HCT116 (cell line): Measurements from ENCODE around the gene FAAP100. TPM values are rescaled to one million over a fixed set of nuclear protein-coding genes. Genes with fewer than 3 reads are reported as not detected.
A peak's percentile ranks its signal among the peaks of the same experiment; 100 is the strongest.

Experiments
- ATAC-seq: fragments of 200-7000 bp; cut with Tn5 transposase; 2 replicates; pipeline ENCODE4 v1.9.1; 2020; ENCODE audit warnings: mild to moderate bottlenecking, moderate library complexity
- BruUV-seq: library from RNA; stranded (reverse); fragments of 400-500 nt; replicated peaks from 2 replicates; lab custom pipeline; 2021; lab: Mats Ljungman, UMichigan
- CTCF ChIA-PET: fragments of 300-600 bp; sonication (Branson Sonifier 250); formaldehyde crosslinking; loops from one replicate; lab custom pipeline; 2021; ENCODE audit warnings: antibody characterized with exemption; lab: Charles Lee
- POLR2A ChIA-PET: fragments of 300-600, 350-600 bp; sonication (Branson Sonifier 250); formaldehyde crosslinking; loops from one replicate; lab custom pipeline; 2021; ENCODE audit warnings: antibody characterized with exemption; lab: Charles Lee
- RAD21 ChIA-PET, 2 experiments: fragments of 300-600 bp; sonication (Branson Sonifier 250); formaldehyde crosslinking; loops; one replicate each; lab custom pipeline; 2023; ENCODE audit warnings: low total read pairs in 2 of 2; ENCODE audit not compliant: uncharacterized antibody in 2 of 2, unreplicated experiment in 2 of 2, low non-redundant PET in 1 of 2; lab: Charles Lee
- DNase-seq: peaks from one replicate; pipeline ENCODE4 v3.0.0-alpha.2; 2010; ENCODE audit warnings: low read depth, low spot score
- H2AFZ ChIP-seq: fragments of 200-600 bp; shearing (Covaris generic), sonication (generic); 2 replicates; pipeline ENCODE4 v1.6.1; 2017; ENCODE audit warnings: low read depth, mixed run types, mixed read lengths, antibody characterized with exemption, low read length; ENCODE audit not compliant: poor library complexity, severe bottlenecking
- H3K27ac ChIP-seq: 2 replicates; pipeline ENCODE4 v1.5.1; 2012; ENCODE audit warnings: low read depth, low read length
- H3K27me3 ChIP-seq: fragments of 200-600 bp; sonication (generic); 2 replicates; pipeline ENCODE4 v1.6.1; 2016; ENCODE audit warnings: mixed run types, low read length, mixed read lengths; ENCODE audit not compliant: insufficient read depth
- H3K36me3 ChIP-seq, 2 experiments: fragments of 200-500 bp in 1 of 2; fragments of 200-600 bp in 1 of 2; sonication (Bioruptor generic) in 1 of 2; sonication (generic) in 1 of 2; 2 replicates each; pipeline versions ENCODE4 v1.5.1 to v1.6.1; 2014 to 2016; ENCODE audit warnings: low read length in 2 of 2, inconsistent platforms in 1 of 2, mixed read lengths in 1 of 2, mixed run types in 1 of 2; ENCODE audit not compliant: insufficient read depth in 2 of 2, control insufficient read depth in 1 of 2
- H3K4me1 ChIP-seq, 2 experiments: fragments of 200-600 bp in 1 of 2; sonication (generic) in 1 of 2; 2 replicates each; pipeline versions ENCODE4 v1.5.1 to v1.6.1; 2012 to 2017; ENCODE audit warnings: low read length in 2 of 2, inconsistent platforms in 1 of 2, mild to moderate bottlenecking in 1 of 2, mixed read lengths in 1 of 2, mixed run types in 1 of 2, moderate library complexity in 1 of 2; ENCODE audit not compliant: insufficient read depth in 2 of 2, control insufficient read depth in 1 of 2
- H3K4me2 ChIP-seq: fragments of 200-600 bp; sonication (generic); 2 replicates; pipeline ENCODE4 v1.6.1; 2017; ENCODE audit warnings: mixed run types, low read length, mixed read lengths
- H3K4me3 ChIP-seq, 2 experiments: fragments of 200-600 bp in 1 of 2; sonication (generic) in 1 of 2; replicated peaks in 1 of 2; 2 replicates each; pipeline ENCODE4 v1.5.1; 2011 to 2016; ENCODE audit warnings: low read length in 2 of 2, control low read depth in 1 of 2, low read depth in 1 of 2, mild to moderate bottlenecking in 1 of 2, mixed read lengths in 1 of 2, mixed run types in 1 of 2
- H3K79me2 ChIP-seq: fragments of 200-600 bp; sonication (generic); 2 replicates; pipeline ENCODE4 v1.6.1; 2017; ENCODE audit warnings: mild to moderate bottlenecking, mixed run types, low read length, moderate library complexity, mixed read lengths; ENCODE audit not compliant: insufficient read depth
- H3K9ac ChIP-seq: fragments of 200-600 bp; sonication (generic); 2 replicates; pipeline ENCODE4 v1.6.1; 2016; ENCODE audit warnings: low read length, mixed read lengths
- H3K9me2 ChIP-seq: fragments of 200-600 bp; sonication (generic), shearing (Covaris generic); 2 replicates; pipeline ENCODE4 v1.6.1; 2017; ENCODE audit warnings: mixed run types, mild to moderate bottlenecking, moderate library complexity; ENCODE audit not compliant: insufficient read depth
- H3K9me3 ChIP-seq, 2 experiments: fragments of 200-500 bp in 1 of 2; fragments of 200-600 bp in 1 of 2; sonication (Bioruptor generic) in 1 of 2; sonication (generic) in 1 of 2; 2 replicates each; pipeline ENCODE4 v1.6.1; 2014 to 2017; ENCODE audit warnings: low read length in 2 of 2, mixed read lengths in 2 of 2, inconsistent platforms in 1 of 2, low read depth in 1 of 2, mild to moderate bottlenecking in 1 of 2, mixed run types in 1 of 2, moderate library complexity in 1 of 2; ENCODE audit not compliant: control insufficient read depth in 1 of 2, insufficient read depth in 1 of 2
- H4K20me1 ChIP-seq: fragments of 200-600 bp; sonication (generic), shearing (Covaris generic); 2 replicates; pipeline ENCODE4 v1.6.1; 2017; ENCODE audit warnings: mixed run types, mild to moderate bottlenecking, moderate library complexity; ENCODE audit not compliant: insufficient read depth
- CBX3 ChIP-seq: IDR thresholded peaks from 2 replicates; pipeline ENCODE4 v1.6.1; 2012; ENCODE audit warnings: low read depth
- EGR1 ChIP-seq: IDR thresholded peaks from 2 replicates; pipeline ENCODE4 v1.6.1; 2012; ENCODE audit warnings: low read depth
- EZH2 ChIP-seq: fragments of 200-600 bp; sonication (generic); IDR thresholded peaks from 2 replicates; pipeline ENCODE4 v1.6.1; 2017; ENCODE audit warnings: antibody characterized with exemption, mixed run types
- EZH2phosphoT487 ChIP-seq: fragments of 200-600 bp; IDR thresholded peaks from 2 replicates; pipeline ENCODE4 v1.6.1; 2018; ENCODE audit warnings: antibody characterized with exemption, borderline replicate concordance
- FOSL1 ChIP-seq: IDR thresholded peaks from 2 replicates; pipeline ENCODE4 v1.6.1; 2012; ENCODE audit warnings: low read depth
- JUND ChIP-seq: IDR thresholded peaks from 2 replicates; pipeline ENCODE4 v1.6.1; 2012
- POLR2A ChIP-seq: IDR thresholded peaks from 2 replicates; pipeline ENCODE4 v1.7.0; 2011; ENCODE audit warnings: borderline replicate concordance; ENCODE audit not compliant: insufficient read depth, insufficient read length; ENCODE audit errors: extremely low read depth
- POLR2AphosphoS5 ChIP-seq: IDR thresholded peaks from 2 replicates; pipeline ENCODE4 v1.6.1; 2011; ENCODE audit warnings: mild to moderate bottlenecking, low read depth, low read length, moderate library complexity
- SIN3A ChIP-seq: IDR thresholded peaks from 2 replicates; pipeline ENCODE4 v1.6.1; 2012; ENCODE audit warnings: low read depth
- SP1 ChIP-seq: IDR thresholded peaks from 2 replicates; pipeline ENCODE4 v1.6.1; 2012; ENCODE audit warnings: low read depth
- SRF ChIP-seq: IDR thresholded peaks from 2 replicates; pipeline ENCODE4 v1.6.1; 2012; ENCODE audit warnings: low read depth
- YY1 ChIP-seq: IDR thresholded peaks from 2 replicates; pipeline ENCODE4 v1.6.1; 2011; ENCODE audit warnings: low read length, low read depth, moderate library complexity, mild to moderate bottlenecking; ENCODE audit not compliant: insufficient replicate concordance; ENCODE audit errors: extremely low read depth
- ZNF274 ChIP-seq: fragments of 200-500 bp; sonication (Bioruptor generic); IDR thresholded peaks from 2 replicates; pipeline ENCODE4 v1.6.1; 2014; ENCODE audit warnings: mild to moderate bottlenecking, low read depth, low read length, inconsistent platforms
- intact Hi-C: fragments of 100-400 bp; cut with micrococcal nuclease; formaldehyde crosslinking; loops from 2 replicates; pipeline ENCODE4 v1.10.0; 2022
- total RNA-seq: library from RNA; stranded (reverse); gene quantifications from one replicate; pipeline ENCODE4 v1.2.1, GENCODE V29; 2021; ENCODE audit not compliant: unreplicated experiment
- TF ChIP-seq, protein P1 (sequence below): IDR thresholded peaks from 2 replicates; pipeline ENCODE4 v1.6.1; 2011; ENCODE audit warnings: mild to moderate bottlenecking, low read length, moderate library complexity; ENCODE audit not compliant: insufficient replicate concordance; ENCODE audit errors: extremely low read depth
- TF ChIP-seq, protein P2 (sequence below): IDR thresholded peaks from 2 replicates; pipeline ENCODE4 v1.6.1; 2012

Gene FAAP100
- total RNA-seq, 1 experiment from 2014 or later: 53.4 TPM

- TF ChIP-seq EGR1 (no peak), ZNF274 (no peak), SRF (no peak), POLR2AphosphoS5 (no peak), JUND (no peak), CBX3 (no peak), SP1 (no peak), EZH2phosphoT487 (no peak), FOSL1 (no peak), SIN3A (no peak), EZH2 (no peak), YY1 (no peak), POLR2A (no peak)
- TF ChIP-seq, protein P1, sequence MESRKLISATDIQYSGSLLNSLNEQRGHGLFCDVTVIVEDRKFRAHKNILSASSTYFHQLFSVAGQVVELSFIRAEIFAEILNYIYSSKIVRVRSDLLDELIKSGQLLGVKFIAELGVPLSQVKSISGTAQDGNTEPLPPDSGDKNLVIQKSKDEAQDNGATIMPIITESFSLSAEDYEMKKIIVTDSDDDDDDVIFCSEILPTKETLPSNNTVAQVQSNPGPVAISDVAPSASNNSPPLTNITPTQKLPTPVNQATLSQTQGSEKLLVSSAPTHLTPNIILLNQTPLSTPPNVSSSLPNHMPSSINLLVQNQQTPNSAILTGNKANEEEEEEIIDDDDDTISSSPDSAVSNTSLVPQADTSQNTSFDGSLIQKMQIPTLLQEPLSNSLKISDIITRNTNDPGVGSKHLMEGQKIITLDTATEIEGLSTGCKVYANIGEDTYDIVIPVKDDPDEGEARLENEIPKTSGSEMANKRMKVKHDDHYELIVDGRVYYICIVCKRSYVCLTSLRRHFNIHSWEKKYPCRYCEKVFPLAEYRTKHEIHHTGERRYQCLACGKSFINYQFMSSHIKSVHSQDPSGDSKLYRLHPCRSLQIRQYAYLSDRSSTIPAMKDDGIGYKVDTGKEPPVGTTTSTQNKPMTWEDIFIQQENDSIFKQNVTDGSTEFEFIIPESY: no peak
- TF ChIP-seq, protein P2, sequence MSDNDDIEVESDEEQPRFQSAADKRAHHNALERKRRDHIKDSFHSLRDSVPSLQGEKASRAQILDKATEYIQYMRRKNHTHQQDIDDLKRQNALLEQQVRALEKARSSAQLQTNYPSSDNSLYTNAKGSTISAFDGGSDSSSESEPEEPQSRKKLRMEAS: no peak
- no peak overlapping the region for H3K4me2 ChIP-seq
- no peak overlapping the region for H3K4me3 ChIP-seq
- TSS peak; percentile 13 for BruUV-seq
- H2AFZ ChIP-seq: no peak overlapping the region
- H3K9ac ChIP-seq: no peak overlapping the region
- POLR2A ChIA-PET: no interaction called here
- no peaks in the 10 kb centered on the region for H3K9me2 ChIP-seq
- peaks cover 0 to 15% of the 10 kb centered on the region in 2 experiments; a peak in 2 of 4 replicates for H3K4me1 ChIP-seq
- peaks cover 59 to 72% of the 10 kb centered on the region in 2 experiments for H3K36me3 ChIP-seq
- RAD21 ChIA-PET: interaction anchor here in 1 of 2 experiments (0.5 kb wide), 1 partner anchor 407 kb away, joined by 3 read pairs; no protein-coding TSS in a partner anchor
- ATAC-seq: no peak
- no peak overlapping the region for H3K27ac ChIP-seq
- H4K20me1 ChIP-seq: no peaks in the 10 kb centered on the region
- intact Hi-C loops: no loop called here
- no peaks in the 10 kb centered on the region for H3K9me3 ChIP-seq
- CTCF ChIA-PET: no interaction called here
- DNase-seq: no peak
- no peaks in the 10 kb centered on the region for H3K27me3 ChIP-seq
- H3K79me2 ChIP-seq: peaks cover 46% of the 10 kb centered on the region; the same call in 1 of the 2 replicates
These were observed 31.6 kb upstream of the FAAP100 start for GRCh38 chr17:81583589-81584342.
